BLaER1 treated with 17β-estradiol and CSF1 and Interleukin-3, amounts not matched to agents 10 nM and 100 nM (cell line): ENCODE measurements around the gene GPRC5C.
A peak's percentile ranks its signal among the peaks of the same experiment; 100 is the strongest.

Experiments
- H3K27ac ChIP-seq, 11 experiments: shearing (Covaris generic); formaldehyde crosslinking; 2 replicates each; pipeline ENCODE4 v1.8.1; 2022
- H3K27me3 ChIP-seq, 11 experiments: shearing (Covaris generic); formaldehyde crosslinking; 2 replicates each; pipeline ENCODE4 v1.8.1; 2022
- H3K36me3 ChIP-seq, 11 experiments: shearing (Covaris generic); formaldehyde crosslinking; 2 replicates each; pipeline ENCODE4 v1.8.1; 2022
- H3K4me1 ChIP-seq, 10 experiments: shearing (Covaris generic); formaldehyde crosslinking; 2 replicates each; pipeline ENCODE4 v1.8.1; 2022
- H3K4me2 ChIP-seq, 11 experiments: shearing (Covaris generic); formaldehyde crosslinking; 2 replicates each; pipeline ENCODE4 v1.8.1; 2022
- H3K4me3 ChIP-seq, 10 experiments: shearing (Covaris generic); formaldehyde crosslinking; 2 replicates each; pipeline ENCODE4 v1.8.1; 2022
- H3K9ac ChIP-seq, 11 experiments: shearing (Covaris generic); formaldehyde crosslinking; 2 replicates each; pipeline ENCODE4 v1.8.1; 2022
- H3K9me3 ChIP-seq, 11 experiments: shearing (Covaris generic); formaldehyde crosslinking; replicated peaks in 1 of 11; 2 replicates each; pipeline ENCODE4 v1.8.1; 2022
- H4K20me1 ChIP-seq, 11 experiments: shearing (Covaris generic); formaldehyde crosslinking; 2 replicates each; pipeline ENCODE4 v1.8.1; 2022
- Cebpa-rat ChIP-seq, 11 experiments: shearing (Covaris generic); IDR thresholded peaks; 2 replicates each; pipeline ENCODE4 v1.8.1; 2022

Gene GPRC5C

DNA sequence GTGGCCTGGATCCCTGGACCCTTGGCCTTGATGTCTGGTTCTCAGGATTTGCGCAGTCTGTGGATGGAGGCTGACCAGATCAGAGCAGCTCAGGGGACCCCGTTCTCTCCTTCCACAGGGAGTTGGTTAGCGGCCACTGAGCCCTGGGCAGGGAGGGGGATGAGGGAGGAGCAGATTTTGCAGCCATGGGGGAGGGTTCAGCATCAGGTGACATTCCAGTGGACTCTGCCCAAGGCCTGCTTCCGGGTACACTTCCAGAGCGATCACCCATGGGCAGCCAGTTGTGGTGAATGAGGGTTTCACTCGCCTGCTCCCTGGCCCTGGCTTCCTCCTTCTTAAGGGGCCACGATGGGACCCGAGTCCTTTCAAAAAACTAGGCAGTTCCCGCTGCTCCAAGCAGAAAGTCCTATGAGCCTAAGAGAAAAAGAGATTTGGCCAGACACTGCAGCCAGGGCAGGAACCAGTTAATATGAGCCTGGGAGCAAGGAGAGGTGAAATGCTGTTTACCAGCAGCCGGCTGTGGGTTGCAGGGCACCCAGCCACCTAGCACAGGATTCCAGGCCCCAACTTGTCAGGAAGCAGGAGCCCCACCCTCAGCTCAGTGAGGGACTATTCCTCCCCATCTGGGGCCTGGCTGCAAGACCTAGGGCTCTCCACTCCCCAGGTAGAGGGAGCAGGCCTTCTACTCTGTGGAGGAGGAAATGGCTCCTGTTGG, 4.7 kb upstream of the GPRC5C start:
- no peaks in the 10 kb centered on the region for H3K36me3 ChIP-seq
- H3K4me3 ChIP-seq: peak overlapping the region in 1 of 10 experiments; percentile 9; a peak in 2 of 20 replicates
- H3K4me2 ChIP-seq: peak overlapping the region; percentile 77 to 100 (median 84)
- H3K4me1 ChIP-seq: peaks cover 45 to 63% (median 57%) of the 10 kb centered on the region in 10 experiments
- H3K9ac ChIP-seq: peak overlapping the region in 6 of 11 experiments; percentile 1 to 33 (median 20); a peak in 7 of 22 replicates
- no peak for TF ChIP-seq Cebpa-rat (IDR thresholded peaks at IDR 0.05)
- peaks cover 7 to 11% (median 9%) of the 10 kb centered on the region in 11 experiments; a peak in 21 of 22 replicates for H3K27me3 ChIP-seq
- H4K20me1 ChIP-seq: peaks cover 0 to 5% (median 0%) of the 10 kb centered on the region in 11 experiments; a peak in 1 of 22 replicates
- peak overlapping the region in 8 of 11 experiments; percentile 6 to 56 (median 48); a peak in 13 of 22 replicates for H3K27ac ChIP-seq
- peaks cover 0 to 8% (median 0%) of the 10 kb centered on the region in 11 experiments; a peak in 3 of 22 replicates for H3K9me3 ChIP-seq

DNA sequence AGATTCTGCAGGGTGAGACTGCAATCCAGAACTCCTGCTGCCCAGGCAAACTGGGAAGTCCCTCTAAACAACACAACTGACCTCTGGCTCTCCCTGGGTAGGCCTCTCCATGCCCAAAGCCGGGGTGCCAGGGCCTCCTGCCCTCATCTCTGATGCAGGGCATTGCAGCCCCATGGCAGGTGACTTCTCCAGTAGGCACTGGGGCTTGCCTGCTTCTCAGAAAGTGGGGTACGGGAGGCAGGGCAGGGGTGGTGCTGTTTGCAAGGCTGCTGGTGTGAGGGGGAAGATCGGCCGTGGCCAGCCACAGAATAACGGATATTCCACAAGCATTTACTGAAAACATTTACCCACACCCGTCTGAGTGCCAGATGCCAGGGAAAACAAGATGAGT, 4.1 kb upstream of the GPRC5C start:
- H3K27me3 ChIP-seq: peaks cover 12 to 17% (median 14%) of the 10 kb centered on the region in 11 experiments
- peaks cover 0 to 5% (median 0%) of the 10 kb centered on the region in 11 experiments; a peak in 1 of 22 replicates for H4K20me1 ChIP-seq
- H3K27ac ChIP-seq: peak overlapping the region in 4 of 11 experiments; percentile 46 to 56 (median 54); a peak in 4 of 22 replicates
- H3K36me3 ChIP-seq: no peaks in the 10 kb centered on the region
- no peak for TF ChIP-seq Cebpa-rat (IDR thresholded peaks at IDR 0.05)
- peak overlapping the region; percentile 77 to 100 (median 84) for H3K4me2 ChIP-seq
- peak overlapping the region in 4 of 11 experiments; percentile 1 to 33 (median 26); a peak in 3 of 22 replicates for H3K9ac ChIP-seq
- no peak overlapping the region; a peak in 1 of 20 replicates for H3K4me3 ChIP-seq
- peaks cover 47 to 67% (median 58%) of the 10 kb centered on the region in 10 experiments for H3K4me1 ChIP-seq
- peaks cover 0 to 3% (median 0%) of the 10 kb centered on the region in 11 experiments; a peak in 3 of 22 replicates for H3K9me3 ChIP-seq

GRCh38 chr17:74429604-74430384, 2.1 kb upstream of the GPRC5C start:
- Histone ChIP-seq H4K20me1 (peaks cover 0 to 12% (median 0%) of the 10 kb centered on the region in 11 experiments; a peak in 5 of 22 replicates), H3K36me3 (no peaks in the 10 kb centered on the region), H3K9me3 (no peaks in the 10 kb centered on the region), H3K27me3 (peaks cover 30 to 37% (median 34%) of the 10 kb centered on the region in 11 experiments), H3K4me3 (peak overlapping the region in 9 of 10 experiments; percentile 15 to 73 (median 62); a peak in 15 of 20 replicates), H3K4me1 (peaks cover 55 to 84% (median 68%) of the 10 kb centered on the region in 10 experiments), H3K27ac (peak overlapping the region; percentile 82 to 92 (median 88); a peak in 21 of 22 replicates), H3K9ac (peak overlapping the region; percentile 71 to 92 (median 80)), H3K4me2 (peak overlapping the region; percentile 96 to 100 (median 99))
- no peak for TF ChIP-seq Cebpa-rat (IDR thresholded peaks at IDR 0.05)

DNA sequence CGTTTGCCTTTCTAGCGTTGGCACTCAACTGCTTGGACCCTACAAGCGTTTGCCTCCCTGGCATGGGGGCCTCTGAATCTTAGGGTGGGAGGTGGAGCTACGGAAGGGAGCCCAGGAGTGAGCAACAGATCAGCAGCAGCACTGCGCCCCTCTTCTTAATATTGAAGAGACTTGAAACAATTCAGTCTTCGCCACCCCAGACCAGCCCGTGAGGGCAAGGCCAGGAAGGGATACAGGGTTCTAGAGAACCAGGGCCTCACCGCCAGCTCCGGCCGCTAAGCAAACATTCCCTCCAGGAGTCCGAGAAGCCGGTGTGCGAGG, 1.5 kb upstream of the GPRC5C start:
- TF ChIP-seq Cebpa-rat (IDR thresholded peaks at IDR 0.05): no peak
- H3K36me3 ChIP-seq: no peaks in the 10 kb centered on the region
- H3K27me3 ChIP-seq: peaks cover 34 to 43% (median 39%) of the 10 kb centered on the region in 11 experiments
- H4K20me1 ChIP-seq: peaks cover 0 to 14% (median 0%) of the 10 kb centered on the region in 11 experiments; a peak in 5 of 22 replicates
- H3K4me3 ChIP-seq: peak overlapping the region; percentile 15 to 73 (median 62); a peak in 16 of 20 replicates
- H3K4me1 ChIP-seq: peaks cover 56 to 87% (median 69%) of the 10 kb centered on the region in 10 experiments
- no peaks in the 10 kb centered on the region for H3K9me3 ChIP-seq
- peak overlapping the region; percentile 96 to 100 (median 99) for H3K4me2 ChIP-seq
- H3K27ac ChIP-seq: peak overlapping the region; percentile 82 to 92 (median 88); a peak in 21 of 22 replicates
- H3K9ac ChIP-seq: peak overlapping the region; percentile 71 to 92 (median 80)

GRCh38 chr17:74430706-74431567, 951 bp upstream of the GPRC5C start:
- peaks cover 0 to 18% (median 0%) of the 10 kb centered on the region in 11 experiments; a peak in 5 of 22 replicates for H4K20me1 ChIP-seq
- no peaks in the 10 kb centered on the region for H3K36me3 ChIP-seq
- H3K4me2 ChIP-seq: peak overlapping the region; percentile 96 to 100 (median 99)
- peak overlapping the region; percentile 82 to 92 (median 88) for H3K27ac ChIP-seq
- peaks cover 58 to 89% (median 70%) of the 10 kb centered on the region in 10 experiments for H3K4me1 ChIP-seq
- no peak for TF ChIP-seq Cebpa-rat (IDR thresholded peaks at IDR 0.05)
- peak overlapping the region; percentile 71 to 92 (median 80) for H3K9ac ChIP-seq
- H3K4me3 ChIP-seq: peak overlapping the region; percentile 49 to 73 (median 62)
- H3K9me3 ChIP-seq: no peaks in the 10 kb centered on the region
- H3K27me3 ChIP-seq: peaks cover 36 to 49% (median 45%) of the 10 kb centered on the region in 11 experiments

GRCh38 chr17:74432424-74432690, 469 bp downstream of the GPRC5C start:
- peak overlapping the region; percentile 49 to 73 (median 62); a peak in 19 of 20 replicates for H3K4me3 ChIP-seq
- peaks cover 36 to 58% (median 52%) of the 10 kb centered on the region in 11 experiments for H3K27me3 ChIP-seq
- peak overlapping the region; percentile 96 to 100 (median 99) for H3K4me2 ChIP-seq
- peak overlapping the region in 9 of 11 experiments; percentile 77 to 84 (median 80); a peak in 17 of 22 replicates for H3K9ac ChIP-seq
- peak overlapping the region in 3 of 11 experiments; percentile 87 to 91 (median 89); a peak in 7 of 22 replicates for H3K27ac ChIP-seq
- TF ChIP-seq Cebpa-rat (IDR thresholded peaks at IDR 0.05): no peak
- peaks cover 46 to 75% (median 57%) of the 10 kb centered on the region in 10 experiments for H3K4me1 ChIP-seq
- H4K20me1 ChIP-seq: peaks cover 0 to 18% (median 0%) of the 10 kb centered on the region in 11 experiments; a peak in 5 of 22 replicates
- H3K9me3 ChIP-seq: peaks cover under 1 to 12% (median 9%) of the 10 kb centered on the region in 11 experiments; a peak in 20 of 22 replicates
- 0 out of 22 replicates have a peak, but pooled peaks cover 0 to 4% (median 0%) of the 10 kb centered on the region in 11 experiments for H3K36me3 ChIP-seq

DNA sequence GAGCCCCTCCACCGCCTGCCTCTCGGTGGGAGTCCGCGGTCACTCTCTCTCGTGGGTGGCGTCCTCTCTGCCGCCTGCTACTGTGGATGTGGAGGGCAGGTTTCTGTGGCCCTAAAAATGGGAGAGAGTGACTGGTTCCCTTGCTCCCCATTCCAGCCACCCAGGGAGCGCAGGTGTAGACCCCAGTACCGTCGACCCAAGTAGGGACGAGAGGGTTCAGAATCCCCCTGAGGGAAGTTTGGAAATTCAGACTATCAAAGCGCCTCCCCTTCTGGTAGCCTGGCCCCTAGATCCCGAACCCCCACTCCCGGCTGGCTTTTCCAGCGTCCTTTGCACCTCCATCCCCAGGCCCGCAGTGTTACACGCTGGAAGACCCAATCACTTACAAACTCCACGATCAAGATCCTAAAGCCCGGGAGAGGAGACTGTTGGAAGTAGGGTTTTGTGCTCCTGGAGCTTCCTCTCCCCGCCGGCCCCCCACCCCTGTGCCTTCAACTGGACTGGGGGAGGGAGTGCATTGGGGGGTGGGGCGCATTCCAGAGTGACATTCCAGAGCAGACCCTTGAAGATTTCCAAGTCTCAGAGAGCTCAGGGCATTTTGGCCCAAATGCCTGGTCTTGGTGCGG, 991 bp downstream of the GPRC5C start:
- peaks cover 36 to 58% (median 52%) of the 10 kb centered on the region in 11 experiments for H3K27me3 ChIP-seq
- H3K4me2 ChIP-seq: peak overlapping the region; percentile 96 to 100 (median 99)
- H4K20me1 ChIP-seq: peaks cover 0 to 18% (median 0%) of the 10 kb centered on the region in 11 experiments; a peak in 5 of 22 replicates
- H3K4me1 ChIP-seq: peaks cover 41 to 70% (median 52%) of the 10 kb centered on the region in 10 experiments
- TF ChIP-seq Cebpa-rat (IDR thresholded peaks at IDR 0.05): no peak
- peak overlapping the region; percentile 33 to 73 (median 62); a peak in 19 of 20 replicates for H3K4me3 ChIP-seq
- 0 out of 22 replicates have a peak, but pooled peaks cover 0 to 4% (median 0%) of the 10 kb centered on the region in 11 experiments for H3K36me3 ChIP-seq
- peaks cover 6 to 17% (median 15%) of the 10 kb centered on the region in 11 experiments for H3K9me3 ChIP-seq
- H3K27ac ChIP-seq: peak overlapping the region in 1 of 11 experiments; percentile 91; a peak in 2 of 22 replicates
- peak overlapping the region in 9 of 11 experiments; percentile 77 to 84 (median 80); a peak in 15 of 22 replicates for H3K9ac ChIP-seq
